ENCODE data around the gene MBD2. TPM values are rescaled to one million over a fixed set of nuclear protein-coding genes. Genes with fewer than 3 reads are reported as not detected.

The MBD2 gene
- polyA plus RNA-seq, 1 donor from 2014 or later = 12.3 TPM

Other genes with a start within 250 kb of the MBD2 start
- gene POLI, start 44.8 kb upstream of the MBD2 start, polyA plus RNA-seq = 5.4 TPM
- not detected for gene STARD6, start 133.2 kb upstream of the MBD2 start, polyA plus RNA-seq
- 0.99 TPM for gene C18orf54, start 133.2 kb upstream of the MBD2 start, polyA plus RNA-seq

All from IgD-negative memory B cell (primary cell).